Cardiac muscle cell (in vitro differentiated cells and primary cell): Measurements from ENCODE around the gene MESD. TPM values are rescaled to one million over a fixed set of nuclear protein-coding genes. Genes with fewer than 3 reads are reported as not detected.

ENCODE experiments used
- DNase-seq, 2 donors: peaks; one replicate each; pipeline versions ENCODE4 v3.0.0 to v3.0.0-alpha.2; 2010 to 2017; ENCODE audit warnings: low read depth in 1 of 2, low spot score in 1 of 2
- H3K27ac ChIP-seq: fragments of 200-600 bp; sonication (generic); 2 replicates; pipeline ENCODE4 v1.5.1; 2016
- H3K27me3 ChIP-seq: fragments of 200-600 bp; sonication (generic); 2 replicates; pipeline ENCODE4 v1.6.0; 2016; ENCODE audit warnings: control low read depth
- H3K36me3 ChIP-seq: fragments of 200-600 bp; sonication (generic); 2 replicates; pipeline ENCODE4 v1.5.1; 2016; ENCODE audit warnings: control low read depth
- H3K4me1 ChIP-seq: fragments of 200-600 bp; sonication (generic); 2 replicates; pipeline ENCODE4 v1.8.1; 2017; ENCODE audit warnings: low read depth, mild to moderate bottlenecking, mixed run types
- H3K4me3 ChIP-seq: fragments of 200-600 bp; sonication (generic); 2 replicates; pipeline ENCODE4 v1.5.1; 2016; ENCODE audit warnings: mild to moderate bottlenecking
- H3K9me3 ChIP-seq: fragments of 200-600 bp; sonication (generic); 2 replicates; pipeline ENCODE4 v1.5.1; 2017; ENCODE audit warnings: low read depth, mild to moderate bottlenecking, control low read depth
- polyA plus RNA-seq: library from polyadenylated mRNA; unstranded; fragments of >200 nt; fragmentation: Nextera tagmentation; extraction: Ambion mirVana; gene quantifications from 2 replicates; pipeline ENCODE4 v1.2.1, GENCODE V29; 2016
- total RNA-seq: library from RNA; depleted of rRNA; stranded (reverse); fragments of >200 nt; gene quantifications from 2 replicates; pipeline ENCODE4 v1.2.3, GENCODE V29; 2016
- TF ChIP-seq, protein P1 (sequence below): IDR thresholded peaks from 2 replicates; pipeline ENCODE4 v1.5.1; 2012; ENCODE audit warnings: low read depth, mild to moderate bottlenecking, low read length

MESD gene
- total and polyA plus RNA-seq, 2 experiments from 2014 or later, result 20.1 to 35.8 TPM

DNA sequence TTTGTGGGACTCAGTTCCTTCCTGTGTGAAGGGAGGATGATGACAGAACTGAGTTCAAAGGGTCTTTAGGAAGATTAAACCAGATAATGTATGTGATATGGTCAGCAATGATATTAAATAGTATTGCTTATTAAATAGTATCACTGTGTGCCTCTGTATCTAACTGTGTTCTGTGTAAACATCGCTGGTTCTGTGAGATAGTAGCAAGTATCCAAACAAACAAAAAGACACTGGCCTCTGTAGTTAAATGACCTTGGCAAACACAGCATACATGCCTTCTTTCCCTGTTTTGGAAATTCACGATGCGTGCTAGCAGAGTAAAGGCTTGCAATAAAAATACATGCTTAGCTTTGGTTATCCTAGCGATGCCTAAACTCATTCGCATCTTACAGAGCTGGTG lies 76.1 kb downstream of the MESD start:
- no peak for DNase-seq
- no peak overlapping the region for H3K27ac ChIP-seq
- no peak overlapping the region for H3K4me3 ChIP-seq
- H3K36me3 ChIP-seq, result no peaks in the 10 kb centered on the region
- TF ChIP-seq, protein P1, sequence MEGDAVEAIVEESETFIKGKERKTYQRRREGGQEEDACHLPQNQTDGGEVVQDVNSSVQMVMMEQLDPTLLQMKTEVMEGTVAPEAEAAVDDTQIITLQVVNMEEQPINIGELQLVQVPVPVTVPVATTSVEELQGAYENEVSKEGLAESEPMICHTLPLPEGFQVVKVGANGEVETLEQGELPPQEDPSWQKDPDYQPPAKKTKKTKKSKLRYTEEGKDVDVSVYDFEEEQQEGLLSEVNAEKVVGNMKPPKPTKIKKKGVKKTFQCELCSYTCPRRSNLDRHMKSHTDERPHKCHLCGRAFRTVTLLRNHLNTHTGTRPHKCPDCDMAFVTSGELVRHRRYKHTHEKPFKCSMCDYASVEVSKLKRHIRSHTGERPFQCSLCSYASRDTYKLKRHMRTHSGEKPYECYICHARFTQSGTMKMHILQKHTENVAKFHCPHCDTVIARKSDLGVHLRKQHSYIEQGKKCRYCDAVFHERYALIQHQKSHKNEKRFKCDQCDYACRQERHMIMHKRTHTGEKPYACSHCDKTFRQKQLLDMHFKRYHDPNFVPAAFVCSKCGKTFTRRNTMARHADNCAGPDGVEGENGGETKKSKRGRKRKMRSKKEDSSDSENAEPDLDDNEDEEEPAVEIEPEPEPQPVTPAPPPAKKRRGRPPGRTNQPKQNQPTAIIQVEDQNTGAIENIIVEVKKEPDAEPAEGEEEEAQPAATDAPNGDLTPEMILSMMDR, result no peak
- no peaks in the 10 kb centered on the region for H3K9me3 ChIP-seq
- H3K27me3 ChIP-seq, result no peaks in the 10 kb centered on the region
- H3K4me1 ChIP-seq, result no peaks in the 10 kb centered on the region

DNA sequence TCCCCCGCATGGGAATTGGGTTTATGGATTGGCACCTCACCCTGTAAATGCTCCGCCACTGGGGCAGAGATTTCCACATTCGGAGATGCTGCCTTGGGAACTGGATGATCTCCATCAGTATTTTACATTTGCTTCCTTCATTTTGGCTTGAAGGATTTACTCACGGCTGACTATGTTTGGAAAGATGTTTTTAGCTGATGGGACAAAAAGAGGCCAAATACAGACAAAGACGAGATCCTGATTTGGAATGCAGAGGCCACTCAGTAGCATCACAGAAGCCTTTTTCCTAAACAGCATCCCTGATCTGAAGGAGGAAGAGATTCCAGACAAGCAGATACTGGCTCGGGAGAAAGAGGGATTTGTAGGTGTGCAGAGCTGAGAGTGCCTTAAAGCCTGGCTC lies 76.9 kb downstream of the MESD start:
- TF ChIP-seq, protein P1, result no peak
- H3K27me3 ChIP-seq, result no peaks in the 10 kb centered on the region
- H3K27ac ChIP-seq, result no peak overlapping the region
- no peak overlapping the region for H3K4me3 ChIP-seq
- H3K9me3 ChIP-seq, result no peaks in the 10 kb centered on the region
- no peaks in the 10 kb centered on the region for H3K4me1 ChIP-seq
- H3K36me3 ChIP-seq, result no peaks in the 10 kb centered on the region
- DNase-seq, result no peak

DNA sequence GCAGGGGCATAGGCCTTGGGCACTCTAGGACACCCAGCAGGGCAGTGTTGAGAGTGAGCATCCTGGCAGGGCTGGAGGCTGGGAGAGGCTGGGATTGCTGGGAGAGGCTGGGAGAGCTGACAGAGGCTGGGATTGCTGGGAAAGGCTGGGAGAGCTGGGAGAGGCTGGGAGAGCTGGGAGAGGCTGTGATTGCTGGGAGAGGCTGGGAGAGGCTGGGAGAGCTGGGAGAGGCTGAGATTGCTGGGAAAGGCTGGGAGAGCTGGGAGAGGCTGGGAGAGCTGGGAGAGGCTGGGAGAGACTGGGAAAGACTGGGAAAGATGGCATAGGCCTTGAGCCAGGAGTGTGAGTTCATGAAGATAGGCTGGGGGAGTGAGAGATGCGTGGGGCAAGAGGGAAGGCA lies 77.8 kb downstream of the MESD start:
- Histone ChIP-seq H3K27ac (no peak overlapping the region), H3K9me3 (no peaks in the 10 kb centered on the region), H3K36me3 (no peaks in the 10 kb centered on the region), H3K4me1 (no peaks in the 10 kb centered on the region), H3K4me3 (no peak overlapping the region), H3K27me3 (no peaks in the 10 kb centered on the region)
- TF ChIP-seq, protein P1, result no peak
- no peak for DNase-seq

DNA sequence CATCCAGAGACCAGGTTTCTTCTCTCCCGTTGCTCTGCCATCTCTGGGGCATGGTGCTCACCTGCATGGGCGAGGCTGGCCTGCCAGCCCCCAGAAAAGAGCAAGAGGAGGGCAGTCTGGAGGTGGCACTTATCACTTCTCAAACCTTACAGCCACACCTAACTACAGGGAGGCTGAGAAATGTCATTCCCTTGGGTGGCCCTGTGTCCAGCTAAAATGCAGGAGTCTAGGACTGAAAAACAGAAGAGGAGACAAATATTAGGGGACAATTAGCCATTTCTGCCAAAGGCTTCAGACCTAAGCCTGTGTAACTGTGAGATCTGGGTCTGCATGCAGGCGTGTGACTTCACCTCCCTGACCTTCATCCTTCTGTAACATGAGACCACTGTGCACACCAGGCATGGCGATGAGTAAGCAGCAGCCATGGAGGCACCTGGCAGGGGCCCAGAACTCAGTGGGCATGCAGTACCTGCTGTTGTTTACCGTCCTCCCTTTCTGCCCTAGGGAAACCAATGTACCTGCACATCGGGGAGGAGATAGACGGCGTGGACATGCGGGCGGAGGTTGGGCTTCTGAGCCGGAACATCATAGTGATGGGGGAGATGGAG lies 83.4 kb downstream of the MESD start:
- TF ChIP-seq, protein P1, result no peak
- Histone ChIP-seq H3K27ac (no peak overlapping the region), H3K36me3 (no peaks in the 10 kb centered on the region), H3K4me3 (no peak overlapping the region), H3K9me3 (no peaks in the 10 kb centered on the region), H3K4me1 (peaks cover 6% of the 10 kb centered on the region), H3K27me3 (no peaks in the 10 kb centered on the region)
- peak in 1 of 2 donors; percentile 43 for DNase-seq

DNA sequence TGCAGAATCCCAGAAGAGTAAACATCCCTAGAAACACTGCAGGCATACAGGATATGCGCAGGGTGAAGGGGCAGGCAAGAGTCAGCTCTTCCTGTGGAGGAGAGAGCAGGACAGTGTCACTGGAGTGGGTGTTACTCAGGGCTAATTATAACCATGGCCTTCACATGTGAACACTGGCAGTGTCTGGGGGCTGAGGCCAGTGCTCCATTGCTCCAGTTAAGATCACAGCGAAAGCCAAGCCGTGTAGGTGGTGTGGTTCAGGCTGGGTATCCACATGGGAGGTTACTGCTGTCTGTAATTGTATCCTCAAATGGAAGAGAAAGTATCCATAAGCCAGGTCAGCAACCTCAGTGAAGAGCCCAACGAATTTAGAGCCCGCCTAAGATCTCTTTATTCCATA lies 84.6 kb downstream of the MESD start:
- DNase-seq, result peak in 1 of 2 donors; percentile 5

More for the DNA sequence above, 84.6 kb downstream of the MESD start:
- H3K4me3 ChIP-seq, result no peak overlapping the region
- TF ChIP-seq, protein P1, result no peak
- no peaks in the 10 kb centered on the region for H3K36me3 ChIP-seq
- H3K27ac ChIP-seq, result no peak overlapping the region
- H3K27me3 ChIP-seq, result no peaks in the 10 kb centered on the region
- peaks cover 6% of the 10 kb centered on the region for H3K4me1 ChIP-seq
- H3K9me3 ChIP-seq, result no peaks in the 10 kb centered on the region
